Neuronal stem cell (in vitro differentiated cells): ENCODE results near the gene C6orf58.

Experiments used
- DNase-seq: peaks from one replicate; pipeline ENCODE4 v3.0.0-alpha.2; 2013; ENCODE audit warnings: low spot score
- H2AFZ ChIP-seq: one replicate; pipeline ENCODE4 v1.6.1; 2013; ENCODE audit warnings: mild to moderate bottlenecking, low read length, inconsistent platforms
- H2AK5ac ChIP-seq: 2 replicates; pipeline ENCODE4 v1.6.1; 2013; ENCODE audit warnings: low read depth, mild to moderate bottlenecking, inconsistent platforms, low read length, moderate library complexity, mixed read lengths
- H2BK120ac ChIP-seq: 2 replicates; pipeline ENCODE4 v1.6.1; 2013; ENCODE audit warnings: low read depth, mild to moderate bottlenecking, inconsistent platforms, low read length, moderate library complexity, mixed read lengths
- H2BK12ac ChIP-seq: one replicate; pipeline ENCODE4 v1.6.1; 2013; ENCODE audit warnings: low read length, inconsistent platforms
- H2BK15ac ChIP-seq: 2 replicates; pipeline ENCODE4 v1.6.1; 2013; ENCODE audit warnings: mild to moderate bottlenecking, low read length, inconsistent platforms, mixed read lengths
- H2BK5ac ChIP-seq: one replicate; pipeline ENCODE4 v1.6.1; 2013; ENCODE audit warnings: inconsistent platforms, mild to moderate bottlenecking, low read length, moderate library complexity
- H3K14ac ChIP-seq: one replicate; pipeline ENCODE4 v1.6.1; 2013; ENCODE audit warnings: low read length, inconsistent platforms
- H3K18ac ChIP-seq: 2 replicates; pipeline ENCODE4 v1.6.1; 2013; ENCODE audit warnings: low read length, inconsistent platforms
- H3K23ac ChIP-seq: 2 replicates; pipeline ENCODE4 v1.6.1; 2013; ENCODE audit warnings: low read depth, mild to moderate bottlenecking, mixed read lengths, low read length, inconsistent platforms; ENCODE audit not compliant: poor library complexity
- H3K27ac ChIP-seq: replicated peaks from 3 replicates; pipeline ENCODE4 v1.5.1; 2013; ENCODE audit warnings: low read length, inconsistent platforms
- H3K27me3 ChIP-seq, 3 experiments: 2 replicates each; pipeline ENCODE4 v1.6.1; 2013; ENCODE audit warnings: low read length in 3 of 3, mild to moderate bottlenecking in 2 of 3, inconsistent platforms in 1 of 3, low read depth in 1 of 3, mixed read lengths in 1 of 3, moderate library complexity in 1 of 3; ENCODE audit not compliant: control insufficient read depth in 3 of 3, insufficient read depth in 3 of 3
- H3K36me3 ChIP-seq, 2 donors: replicated peaks in 1 of 2; 2 replicates each; pipeline ENCODE4 v1.6.1; 2013; ENCODE audit warnings: low read length in 2 of 2; ENCODE audit not compliant: control insufficient read depth in 2 of 2, insufficient read depth in 2 of 2
- H3K4ac ChIP-seq: 2 replicates; pipeline ENCODE4 v1.6.1; 2013; ENCODE audit warnings: inconsistent platforms, mild to moderate bottlenecking, low read length, moderate library complexity
- H3K4me1 ChIP-seq, 2 donors: 1 replicate in 1 of 2; 2 replicates in 1 of 2; pipeline ENCODE4 v1.6.1; 2013; ENCODE audit warnings: low read length in 2 of 2, low read depth in 1 of 2; ENCODE audit not compliant: control insufficient read depth in 2 of 2, insufficient read depth in 1 of 2
- H3K4me2 ChIP-seq: one replicate; pipeline ENCODE4 v1.6.1; 2013; ENCODE audit warnings: mild to moderate bottlenecking, low read length, inconsistent platforms; ENCODE audit not compliant: insufficient read depth, poor library complexity, severe bottlenecking
- H3K4me3 ChIP-seq, 2 donors: 2 replicates each; pipeline ENCODE4 v1.5.1; 2013; ENCODE audit warnings: low read length in 2 of 2, mild to moderate bottlenecking in 2 of 2, inconsistent platforms in 1 of 2, moderate library complexity in 1 of 2
- H3K79me1 ChIP-seq: one replicate; pipeline ENCODE4 v1.6.1; 2013; ENCODE audit warnings: low read depth, mild to moderate bottlenecking, inconsistent platforms, low read length, moderate library complexity
- H3K9ac ChIP-seq: one replicate; pipeline ENCODE4 v1.6.1; 2013; ENCODE audit warnings: mild to moderate bottlenecking, low read depth, low read length, inconsistent platforms; ENCODE audit not compliant: poor library complexity
- H3K9me3 ChIP-seq, 2 donors: replicated peaks in 1 of 2; 2 replicates each; pipeline versions ENCODE3 to v1.6.1; 2013; ENCODE audit warnings: low read length in 2 of 2, mild to moderate bottlenecking in 2 of 2, inconsistent platforms in 1 of 2, low read depth in 1 of 2, mixed read lengths in 1 of 2, moderate library complexity in 1 of 2; ENCODE audit not compliant: control insufficient read depth in 2 of 2, insufficient read depth in 1 of 2
- H4K8ac ChIP-seq: one replicate; pipeline ENCODE4 v1.6.1; 2013; ENCODE audit warnings: low read depth, mild to moderate bottlenecking, inconsistent platforms, low read length, moderate library complexity
- H4K91ac ChIP-seq: one replicate; pipeline ENCODE4 v1.6.1; 2013; ENCODE audit warnings: low read length, low read depth, mild to moderate bottlenecking, inconsistent platforms; ENCODE audit not compliant: poor library complexity
- WGBS, 2 donors: extraction: QIAGEN DNeasy Blood & Tissue Kit; methylation state at CpG; one replicate each; pipeline ENCODE4 v1.1.7; 2013; ENCODE audit warnings: missing lambda C conversion rate in 2 of 2, mixed read lengths in 1 of 2; ENCODE audit not compliant: insufficient read length in 2 of 2, insufficient replicate concordance in 1 of 2; ENCODE audit errors: extremely low coverage in 2 of 2; 5-methylcytosine and 5-hydroxymethylcytosine counted together

C6orf58 gene

DNA sequence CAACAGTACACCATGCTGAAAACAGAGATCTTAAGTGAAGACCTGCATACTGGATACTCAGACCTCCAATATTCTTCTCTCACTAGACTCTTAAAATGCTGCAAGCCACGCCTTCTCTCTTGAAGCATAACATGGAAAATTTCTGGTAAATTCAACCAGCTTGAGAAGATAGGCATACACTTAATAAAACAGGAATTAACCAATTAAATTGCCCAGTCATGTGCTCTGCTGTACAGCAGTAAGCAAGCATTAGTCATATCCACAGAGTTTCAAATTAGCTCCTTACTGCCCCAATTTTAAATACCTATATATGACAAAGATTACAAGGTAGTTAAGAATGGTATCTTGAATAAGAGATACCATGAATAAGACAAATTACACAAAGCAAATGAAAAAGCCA is 53.8 kb downstream of the C6orf58 start:
- no peaks in the 10 kb centered on the region for H3K27me3 ChIP-seq
- no peak overlapping the region for H3K23ac ChIP-seq
- H3K4ac ChIP-seq = no peak overlapping the region
- no peak overlapping the region for H2AFZ ChIP-seq
- no peak overlapping the region for H3K9ac ChIP-seq
- DNase-seq = no peak
- no CpG with 5 or more reads among the region's 1 CpG for WGBS, 2 donors
- no peak overlapping the region for H2AK5ac ChIP-seq
- H2BK15ac ChIP-seq = no peak overlapping the region
- H3K4me1 ChIP-seq = no peaks in the 10 kb centered on the region
- no peak overlapping the region for H2BK12ac ChIP-seq
- H3K9me3 ChIP-seq = no peaks in the 10 kb centered on the region
- H3K27ac ChIP-seq = no peak overlapping the region
- no peak overlapping the region for H3K14ac ChIP-seq
- no peak overlapping the region for H3K4me3 ChIP-seq
- no peak overlapping the region for H4K8ac ChIP-seq
- H3K79me1 ChIP-seq = no peaks in the 10 kb centered on the region
- no peak overlapping the region for H3K18ac ChIP-seq
- H3K36me3 ChIP-seq = no peaks in the 10 kb centered on the region
- H2BK120ac ChIP-seq = no peak overlapping the region
- H2BK5ac ChIP-seq = no peak overlapping the region
- no peak overlapping the region for H3K4me2 ChIP-seq
- H4K91ac ChIP-seq = no peak overlapping the region

DNA sequence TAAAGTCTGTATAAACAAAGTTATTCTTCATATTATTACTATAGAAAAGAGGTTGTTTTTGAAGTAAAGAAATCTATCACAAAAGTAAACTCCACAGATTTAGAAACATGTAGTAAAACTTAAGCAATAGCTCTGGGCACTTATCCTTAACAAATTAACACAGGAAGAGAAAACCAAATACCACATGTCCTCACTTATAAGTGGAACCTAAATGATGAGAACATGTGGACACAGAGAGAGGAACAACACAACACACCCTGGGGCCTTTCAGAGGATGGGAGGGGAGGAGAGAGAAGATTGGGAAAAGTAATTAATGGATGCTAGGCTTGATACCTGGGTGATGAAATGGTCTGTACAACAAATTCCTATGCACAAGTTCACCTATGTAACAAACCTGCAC is 57.2 kb downstream of the C6orf58 start:
- H3K36me3 ChIP-seq = no peaks in the 10 kb centered on the region
- H3K23ac ChIP-seq = no peak overlapping the region
- no peak overlapping the region for H2BK120ac ChIP-seq
- H2BK15ac ChIP-seq = no peak overlapping the region
- no peaks in the 10 kb centered on the region for H3K27me3 ChIP-seq
- no peak overlapping the region for H3K4ac ChIP-seq
- H3K4me3 ChIP-seq = no peak overlapping the region
- H4K91ac ChIP-seq = no peak overlapping the region
- H3K4me1 ChIP-seq = no peaks in the 10 kb centered on the region
- H3K9ac ChIP-seq = no peak overlapping the region
- H2AK5ac ChIP-seq = no peak overlapping the region
- no peaks in the 10 kb centered on the region for H3K9me3 ChIP-seq
- no peak overlapping the region for H3K14ac ChIP-seq
- no peak overlapping the region for H2BK12ac ChIP-seq
- no peak overlapping the region for H3K27ac ChIP-seq
- no peak overlapping the region for H3K4me2 ChIP-seq
- H2AFZ ChIP-seq = no peak overlapping the region
- no peaks in the 10 kb centered on the region for H3K79me1 ChIP-seq
- H3K18ac ChIP-seq = no peak overlapping the region
- no peak overlapping the region for H4K8ac ChIP-seq
- DNase-seq = no peak
- H2BK5ac ChIP-seq = no peak overlapping the region

DNA sequence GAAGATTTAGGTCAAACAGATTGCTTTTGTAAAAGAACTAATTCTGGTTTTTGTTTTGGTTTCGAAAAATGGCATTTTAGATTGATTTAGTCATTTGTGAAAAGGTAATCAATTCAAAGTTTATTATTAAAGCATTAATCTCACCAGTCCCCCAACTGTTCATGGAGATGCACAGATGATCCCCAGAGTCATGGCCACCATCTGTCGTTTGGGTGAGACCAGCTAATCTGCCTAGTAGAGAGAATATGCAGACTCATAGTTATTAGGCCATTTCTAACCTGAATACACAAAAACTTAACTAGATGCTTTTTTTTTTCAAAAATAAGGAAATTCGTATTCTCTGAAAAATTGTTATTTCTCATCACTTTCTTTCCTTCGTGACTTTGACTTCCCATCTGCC is 58.1 kb downstream of the C6orf58 start:
- no peaks in the 10 kb centered on the region for H3K27me3 ChIP-seq

DNA sequence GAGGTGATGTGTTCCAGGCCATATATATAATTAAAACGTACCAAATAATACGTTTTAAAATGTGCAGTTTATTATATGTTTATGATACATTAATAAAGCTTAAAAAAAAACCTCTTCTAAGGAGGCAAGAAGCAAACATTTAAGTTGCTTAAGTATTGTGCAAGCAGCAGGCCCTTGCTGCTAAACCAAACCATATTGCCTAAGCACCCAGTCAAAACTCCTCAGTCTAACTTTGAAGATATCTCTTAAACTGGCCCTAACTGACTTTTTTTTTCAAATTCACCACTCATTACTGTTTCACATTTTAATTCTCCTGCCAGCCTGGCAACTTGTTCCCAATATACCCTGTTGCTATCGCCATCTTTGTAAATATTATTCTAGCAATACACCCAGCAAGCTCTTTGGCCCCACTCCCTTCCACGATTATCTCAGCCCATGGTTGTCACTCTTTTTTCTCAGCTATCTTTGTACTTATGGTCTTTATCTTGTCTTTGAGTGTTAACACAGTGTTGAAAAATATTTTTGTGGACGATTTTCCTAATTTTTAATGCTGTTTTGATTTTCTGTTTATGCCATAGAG is 60.9 kb downstream of the C6orf58 start:
- Histone ChIP-seq H2BK5ac (no peak overlapping the region), H2BK120ac (no peak overlapping the region), H3K4me3 (no peak overlapping the region), H2AK5ac (no peak overlapping the region), H4K91ac (no peak overlapping the region), H2BK12ac (no peak overlapping the region), H3K4ac (no peak overlapping the region), H3K79me1 (no peaks in the 10 kb centered on the region), H3K18ac (no peak overlapping the region), H3K9me3 (no peaks in the 10 kb centered on the region), H2AFZ (no peak overlapping the region), H3K9ac (no peak overlapping the region), H3K36me3 (no peaks in the 10 kb centered on the region), H3K23ac (no peak overlapping the region), H3K14ac (no peak overlapping the region), H3K27ac (no peak overlapping the region), H4K8ac (no peak overlapping the region), H3K4me1 (no peaks in the 10 kb centered on the region), H3K27me3 (no peaks in the 10 kb centered on the region), H2BK15ac (no peak overlapping the region), H3K4me2 (no peak overlapping the region)
- no peak for DNase-seq
- WGBS, 2 donors = no CpG with 5 or more reads among the region's 5 CpGs

More for the DNA sequence above, 58.1 kb downstream of the C6orf58 start:
- WGBS, 2 donors = no CpG with 5 or more reads among the region's 4 CpGs
- H2BK15ac ChIP-seq = no peak overlapping the region
- no peak overlapping the region for H2AFZ ChIP-seq
- H2BK5ac ChIP-seq = no peak overlapping the region
- H3K79me1 ChIP-seq = no peaks in the 10 kb centered on the region
- H2BK12ac ChIP-seq = no peak overlapping the region
- H3K23ac ChIP-seq = no peak overlapping the region
- no peak overlapping the region for H3K27ac ChIP-seq
- no peak overlapping the region for H2BK120ac ChIP-seq
- H3K14ac ChIP-seq = no peak overlapping the region
- H3K4me3 ChIP-seq = no peak overlapping the region
- no peaks in the 10 kb centered on the region for H3K9me3 ChIP-seq
- H3K9ac ChIP-seq = no peak overlapping the region
- no peak overlapping the region for H3K4me2 ChIP-seq
- H4K8ac ChIP-seq = no peak overlapping the region
- no peaks in the 10 kb centered on the region for H3K4me1 ChIP-seq
- H2AK5ac ChIP-seq = no peak overlapping the region
- H3K4ac ChIP-seq = no peak overlapping the region
- H4K91ac ChIP-seq = no peak overlapping the region
- no peak for DNase-seq
- no peak overlapping the region for H3K18ac ChIP-seq
- no peaks in the 10 kb centered on the region for H3K36me3 ChIP-seq
